ENCODE measurements around the gene ENTREP1. TPM values are rescaled to one million over a fixed set of nuclear protein-coding genes. Genes with fewer than 3 reads are reported as not detected.

Gene ENTREP1
- total and polyA plus RNA-seq, 10 donors: 0.61 to 2.6 (median 1.2) TPM

DNA sequence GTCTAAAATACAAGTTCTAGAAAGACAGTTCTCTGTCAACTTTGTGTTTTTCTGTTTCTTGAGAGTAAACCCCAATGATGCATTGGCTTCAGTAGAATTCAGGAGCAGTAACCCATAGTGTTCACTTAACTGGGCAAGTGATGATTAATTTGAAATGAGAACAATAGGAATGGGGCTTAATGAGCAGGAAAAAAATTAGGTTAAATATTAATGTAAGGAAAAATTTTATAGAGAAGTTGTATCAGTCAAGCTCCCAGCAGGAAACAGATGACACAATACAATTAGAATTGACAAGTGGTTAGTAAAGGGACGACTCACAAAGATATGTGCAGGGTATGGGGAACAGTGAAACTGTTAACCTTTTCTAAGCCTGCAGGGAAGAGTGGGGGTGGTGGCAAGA, 38.2 kb downstream of the ENTREP1 start:
- DNase-seq: no peak
- intact Hi-C loops (cut with DNase I; ENCODE audit: low total_unique reads): no loop called here
- Histone ChIP-seq H3K27me3 (replicated peaks in 1 of 7) (no peaks in the 10 kb centered on the region), H3K27ac (no peak overlapping the region), H3K4me1 (no peaks in the 10 kb centered on the region), H3K36me3 (no peaks in the 10 kb centered on the region), H3K4me3 (no peak overlapping the region), H3K9me3 (no peaks in the 10 kb centered on the region)
- WGBS, 5 donors: 0 to 16% (median 4%) methylated on average over 1 of the region's 1 CpG
- TF ChIP-seq POLR2A (IDR thresholded peaks at IDR 0.05): no peak
- TF ChIP-seq, protein P1, sequence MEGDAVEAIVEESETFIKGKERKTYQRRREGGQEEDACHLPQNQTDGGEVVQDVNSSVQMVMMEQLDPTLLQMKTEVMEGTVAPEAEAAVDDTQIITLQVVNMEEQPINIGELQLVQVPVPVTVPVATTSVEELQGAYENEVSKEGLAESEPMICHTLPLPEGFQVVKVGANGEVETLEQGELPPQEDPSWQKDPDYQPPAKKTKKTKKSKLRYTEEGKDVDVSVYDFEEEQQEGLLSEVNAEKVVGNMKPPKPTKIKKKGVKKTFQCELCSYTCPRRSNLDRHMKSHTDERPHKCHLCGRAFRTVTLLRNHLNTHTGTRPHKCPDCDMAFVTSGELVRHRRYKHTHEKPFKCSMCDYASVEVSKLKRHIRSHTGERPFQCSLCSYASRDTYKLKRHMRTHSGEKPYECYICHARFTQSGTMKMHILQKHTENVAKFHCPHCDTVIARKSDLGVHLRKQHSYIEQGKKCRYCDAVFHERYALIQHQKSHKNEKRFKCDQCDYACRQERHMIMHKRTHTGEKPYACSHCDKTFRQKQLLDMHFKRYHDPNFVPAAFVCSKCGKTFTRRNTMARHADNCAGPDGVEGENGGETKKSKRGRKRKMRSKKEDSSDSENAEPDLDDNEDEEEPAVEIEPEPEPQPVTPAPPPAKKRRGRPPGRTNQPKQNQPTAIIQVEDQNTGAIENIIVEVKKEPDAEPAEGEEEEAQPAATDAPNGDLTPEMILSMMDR (IDR thresholded peaks at IDR 0.05 in 8 of 11, conservative IDR thresholded peaks at IDR 0.05 in 3 of 11): no peak
- no peak for TF ChIP-seq POLR2AphosphoS5 (IDR thresholded peaks at IDR 0.05)

DNA sequence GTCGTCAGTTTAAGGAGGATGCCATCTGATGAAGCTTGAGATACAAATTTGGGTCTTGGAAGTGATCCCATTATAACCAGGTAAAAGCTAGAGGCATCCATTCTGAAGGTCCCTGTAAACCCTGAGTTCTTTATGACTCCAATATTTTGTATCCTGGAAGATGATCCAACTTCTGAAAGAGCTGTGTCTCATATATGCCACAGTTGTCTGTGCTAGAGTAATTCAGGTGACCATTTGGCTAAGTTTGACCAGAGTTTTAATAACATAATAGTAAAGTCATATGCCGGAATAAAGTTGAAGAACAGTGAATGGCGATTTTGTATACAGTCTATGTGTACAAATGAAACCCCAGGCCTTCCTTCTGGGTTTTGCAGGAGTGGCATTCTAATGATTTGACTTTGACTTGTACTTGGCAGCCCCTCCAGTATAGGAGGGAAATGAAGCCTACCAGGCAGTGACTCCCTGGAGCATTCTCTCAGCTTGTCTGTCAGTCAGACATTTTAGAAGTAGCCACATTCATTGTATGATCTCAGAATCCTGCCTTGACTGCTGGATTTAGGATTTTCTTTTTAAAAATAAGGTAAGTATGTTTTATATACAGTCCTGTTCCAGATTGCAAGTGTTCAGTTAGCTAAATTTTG, 39.6 kb downstream of the ENTREP1 start:
- intact Hi-C loops (cut with DNase I; ENCODE audit: low total_unique reads): no loop called here
- no peaks in the 10 kb centered on the region for H3K4me1 ChIP-seq
- DNase-seq: no peak
- no peak overlapping the region for H3K4me3 ChIP-seq
- no peak overlapping the region for H3K27ac ChIP-seq
- WGBS, 5 donors: 88 to 96% (median 90%) methylated on average over 3 of the region's 3 CpGs
- peaks cover 0 to 4% (median 0%) of the 10 kb centered on the region in 8 donors for H3K9me3 ChIP-seq
- TF ChIP-seq, protein P1 (IDR thresholded peaks at IDR 0.05 in 8 of 11, conservative IDR thresholded peaks at IDR 0.05 in 3 of 11): no peak
- no peak for TF ChIP-seq POLR2A (IDR thresholded peaks at IDR 0.05)
- TF ChIP-seq POLR2AphosphoS5 (IDR thresholded peaks at IDR 0.05): no peak
- H3K36me3 ChIP-seq: no peaks in the 10 kb centered on the region
- no peaks in the 10 kb centered on the region for H3K27me3 ChIP-seq (replicated peaks in 1 of 7)

DNA sequence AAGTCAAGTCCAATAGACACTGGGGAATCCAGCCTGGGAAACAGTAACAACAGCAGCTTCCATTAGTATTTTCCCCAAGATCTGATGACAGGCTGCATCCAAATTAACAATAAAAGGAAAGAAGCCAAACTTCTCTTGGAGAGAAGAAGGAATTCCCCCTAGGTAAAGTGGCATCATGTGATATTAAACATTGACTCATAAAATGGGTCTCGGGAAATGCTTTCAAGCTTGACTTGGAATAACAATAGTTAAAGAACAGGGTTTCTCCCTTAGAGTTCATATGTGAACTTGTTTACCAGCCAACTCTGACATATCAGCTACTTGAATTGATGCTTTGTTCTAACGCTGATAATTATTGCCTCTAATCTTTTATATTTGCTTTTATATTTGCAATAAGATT, 45.4 kb downstream of the ENTREP1 start:
- Histone ChIP-seq H3K27ac (no peak overlapping the region), H3K36me3 (no peaks in the 10 kb centered on the region), H3K27me3 (replicated peaks in 1 of 7) (no peaks in the 10 kb centered on the region), H3K4me1 (no peaks in the 10 kb centered on the region), H3K9me3 (peaks cover 0 to 4% (median 0%) of the 10 kb centered on the region in 8 donors), H3K4me3 (no peak overlapping the region)
- TF ChIP-seq, protein P1 (IDR thresholded peaks at IDR 0.05 in 8 of 11, conservative IDR thresholded peaks at IDR 0.05 in 3 of 11): no peak
- no peak for TF ChIP-seq POLR2AphosphoS5 (IDR thresholded peaks at IDR 0.05)
- TF ChIP-seq POLR2A (IDR thresholded peaks at IDR 0.05): no peak
- intact Hi-C loops (cut with DNase I; ENCODE audit: low total_unique reads): no loop called here
- WGBS, 5 donors: 74 to 91% (median 82%) methylated on average over 2 of the region's 2 CpGs
- no peak for DNase-seq

DNA sequence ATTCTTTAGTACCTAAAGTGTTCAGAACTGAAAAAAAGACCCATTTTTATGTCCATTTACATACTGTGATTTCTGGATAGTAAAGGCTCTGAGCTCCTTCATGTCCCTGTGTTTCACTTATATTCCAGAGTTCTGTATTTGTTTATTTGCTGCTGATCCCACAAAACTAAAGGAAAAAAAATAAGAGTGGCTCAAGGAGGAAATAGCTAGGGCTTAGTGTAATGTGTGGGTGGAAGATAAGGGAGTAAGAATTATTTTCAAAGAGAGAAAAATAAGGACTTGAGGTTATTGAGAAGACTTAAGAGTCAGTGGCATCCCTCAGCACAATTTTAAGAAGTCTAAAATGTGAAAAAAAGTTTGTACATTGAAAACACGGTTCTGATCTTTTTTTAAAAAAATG, 46.0 kb downstream of the ENTREP1 start:
- no peak overlapping the region for H3K4me3 ChIP-seq
- H3K4me1 ChIP-seq: no peaks in the 10 kb centered on the region
- TF ChIP-seq, protein P1 (IDR thresholded peaks at IDR 0.05 in 8 of 11, conservative IDR thresholded peaks at IDR 0.05 in 3 of 11): no peak
- TF ChIP-seq POLR2AphosphoS5 (IDR thresholded peaks at IDR 0.05): no peak
- TF ChIP-seq POLR2A (IDR thresholded peaks at IDR 0.05): no peak
- no peak overlapping the region for H3K27ac ChIP-seq
- H3K9me3 ChIP-seq: peaks cover 0 to 4% (median 0%) of the 10 kb centered on the region in 8 donors
- WGBS, 5 donors: 5 to 18% (median 13%) methylated on average over 1 of the region's 1 CpG
- intact Hi-C loops (cut with DNase I; ENCODE audit: low total_unique reads): no loop called here
- no peaks in the 10 kb centered on the region for H3K36me3 ChIP-seq
- no peak for DNase-seq
- H3K27me3 ChIP-seq (replicated peaks in 1 of 7): no peaks in the 10 kb centered on the region
